Measurements from ENCODE around the gene TLL2.
A peak's percentile ranks its signal among the peaks of the same experiment; 100 is the strongest.

Gene TLL2

GRCh38 chr10:96501985-96502384, 11.7 kb downstream of the TLL2 start:
- H3K36me3 ChIP-seq (ENCODE audit: control insufficient read depth in 1 of 2, insufficient read depth in 2 of 2, low read depth in 1 of 2, low read length in 2 of 2), result no peaks in the 10 kb centered on the region
- WGBS, result 70% methylated on average over 4 of the region's 4 CpGs
- no peak overlapping the region for H4K91ac ChIP-seq (ENCODE audit: low read length)
- no peak overlapping the region for H2AFZ ChIP-seq (ENCODE audit: low read depth, low read length)
- no peak overlapping the region for H2BK120ac ChIP-seq (ENCODE audit: low read depth, low read length)
- H2BK5ac ChIP-seq (ENCODE audit: low read depth, low read length, poor library complexity, severe bottlenecking), result no peak overlapping the region
- H3K27ac ChIP-seq (ENCODE audit: low read length, poor library complexity, severe bottlenecking), result peak overlapping the region; percentile 79
- no peak overlapping the region for H3K23ac ChIP-seq (ENCODE audit: low read length in 2 of 2)
- peaks cover 23% of the 10 kb centered on the region for H3K4me1 ChIP-seq (ENCODE audit: control insufficient read depth, insufficient read depth, low read depth, low read length)
- no peak overlapping the region for H3K4ac ChIP-seq (ENCODE audit: low read depth in 1 of 2, low read length in 2 of 2)
- H3K9ac ChIP-seq (ENCODE audit: low read length), result no peak overlapping the region
- no peak overlapping the region for H3K4me3 ChIP-seq (ENCODE audit: insufficient read depth in 1 of 2, low read depth in 1 of 2, low read length in 2 of 2)
- peak overlapping the region; percentile 73 for H2AK5ac ChIP-seq (ENCODE audit: low read length, severe bottlenecking)
- no peak overlapping the region for H2BK12ac ChIP-seq (ENCODE audit: low read length in 2 of 2)
- no peak overlapping the region for H2BK15ac ChIP-seq (ENCODE audit: low read depth, poor library complexity, severe bottlenecking)
- peaks cover 27% of the 10 kb centered on the region for H3K79me1 ChIP-seq (replicated peaks; ENCODE audit: low read length, poor library complexity, severe bottlenecking)
- H3K18ac ChIP-seq (ENCODE audit: low read depth in 1 of 2, low read length in 2 of 2), result no peak overlapping the region
- H3K9me3 ChIP-seq (ENCODE audit: control insufficient read depth, low read length), result no peaks in the 10 kb centered on the region
- no peak overlapping the region for H4K8ac ChIP-seq (ENCODE audit: low read length)
- H3K4me2 ChIP-seq (ENCODE audit: low read length, poor library complexity, severe bottlenecking), result no peak overlapping the region
- H3K27me3 ChIP-seq (ENCODE audit: control insufficient read depth in 1 of 2, insufficient read depth in 1 of 2, low read length in 2 of 2), result peaks cover 0 to 43% of the 10 kb centered on the region in 2 experiments
- DNase-seq, result no peak
- H3K14ac ChIP-seq (ENCODE audit: low read length in 2 of 2), result no peak overlapping the region

GRCh38 chr10:96500519-96500918, 13.2 kb downstream of the TLL2 start:
- Histone ChIP-seq H4K91ac (ENCODE audit: low read length) (no peak overlapping the region), H2AK5ac (ENCODE audit: low read length, severe bottlenecking) (no peak overlapping the region), H3K4ac (ENCODE audit: low read depth in 1 of 2, low read length in 2 of 2) (no peak overlapping the region), H2AFZ (ENCODE audit: low read depth, low read length) (no peak overlapping the region), H3K4me3 (ENCODE audit: insufficient read depth in 1 of 2, low read depth in 1 of 2, low read length in 2 of 2) (no peak overlapping the region), H3K4me1 (ENCODE audit: control insufficient read depth, insufficient read depth, low read depth, low read length) (peaks cover 19% of the 10 kb centered on the region), H3K27ac (ENCODE audit: low read length, poor library complexity, severe bottlenecking) (no peak overlapping the region), H3K18ac (ENCODE audit: low read depth in 1 of 2, low read length in 2 of 2) (no peak overlapping the region), H2BK120ac (ENCODE audit: low read depth, low read length) (no peak overlapping the region), H3K4me2 (ENCODE audit: low read length, poor library complexity, severe bottlenecking) (no peak overlapping the region), H2BK5ac (ENCODE audit: low read depth, low read length, poor library complexity, severe bottlenecking) (no peak overlapping the region), H2BK15ac (ENCODE audit: low read depth, poor library complexity, severe bottlenecking) (no peak overlapping the region), H3K9me3 (ENCODE audit: control insufficient read depth, low read length) (no peaks in the 10 kb centered on the region), H3K79me1 (replicated peaks; ENCODE audit: low read length, poor library complexity, severe bottlenecking) (peaks cover 29% of the 10 kb centered on the region), H3K27me3 (ENCODE audit: control insufficient read depth in 1 of 2, insufficient read depth in 1 of 2, low read length in 2 of 2) (peaks cover 0 to 41% of the 10 kb centered on the region in 2 experiments), H2BK12ac (ENCODE audit: low read length in 2 of 2) (no peak overlapping the region), H3K23ac (ENCODE audit: low read length in 2 of 2) (no peak overlapping the region), H3K9ac (ENCODE audit: low read length) (no peak overlapping the region), H3K36me3 (ENCODE audit: control insufficient read depth in 1 of 2, insufficient read depth in 2 of 2, low read depth in 1 of 2, low read length in 2 of 2) (no peaks in the 10 kb centered on the region), H4K8ac (ENCODE audit: low read length) (no peak overlapping the region), H3K14ac (ENCODE audit: low read length in 2 of 2) (no peak overlapping the region)
- whole genome bisulfite sequencing, result 90% methylated on average over 7 of the region's 7 CpGs
- no peak for DNase-seq

DNA sequence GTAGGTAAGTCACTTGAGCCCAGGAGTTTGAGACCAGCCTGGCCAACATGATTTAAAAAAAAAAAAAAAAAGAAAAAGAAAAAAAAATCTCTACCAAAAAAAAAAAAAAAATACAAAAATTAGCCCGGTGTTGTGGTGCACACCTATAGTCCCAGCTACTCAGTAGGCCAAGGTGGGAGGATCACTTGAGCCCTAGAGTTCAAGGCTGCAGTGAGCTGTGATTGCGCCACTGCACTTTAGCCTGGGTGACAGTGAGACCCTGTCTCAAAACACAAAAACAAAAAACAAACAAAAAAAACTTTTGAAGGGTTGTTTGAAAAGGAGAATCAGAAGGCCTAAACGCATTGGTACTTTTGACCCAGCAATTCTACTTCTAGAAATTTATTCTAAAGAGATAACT, 13.7 kb downstream of the TLL2 start:
- Histone ChIP-seq H2BK15ac (ENCODE audit: low read depth, poor library complexity, severe bottlenecking) (no peak overlapping the region), H2BK12ac (ENCODE audit: low read length in 2 of 2) (no peak overlapping the region), H3K27ac (ENCODE audit: low read length, poor library complexity, severe bottlenecking) (no peak overlapping the region), H3K36me3 (ENCODE audit: control insufficient read depth in 1 of 2, insufficient read depth in 2 of 2, low read depth in 1 of 2, low read length in 2 of 2) (no peaks in the 10 kb centered on the region), H3K27me3 (ENCODE audit: control insufficient read depth in 1 of 2, insufficient read depth in 1 of 2, low read length in 2 of 2) (peaks cover 0 to 45% of the 10 kb centered on the region in 2 experiments), H3K4me3 (ENCODE audit: insufficient read depth in 1 of 2, low read depth in 1 of 2, low read length in 2 of 2) (no peak overlapping the region), H3K23ac (ENCODE audit: low read length in 2 of 2) (no peak overlapping the region), H3K18ac (ENCODE audit: low read depth in 1 of 2, low read length in 2 of 2) (no peak overlapping the region), H3K4ac (ENCODE audit: low read depth in 1 of 2, low read length in 2 of 2) (no peak overlapping the region), H2BK120ac (ENCODE audit: low read depth, low read length) (no peak overlapping the region), H2AFZ (ENCODE audit: low read depth, low read length) (no peak overlapping the region), H3K14ac (ENCODE audit: low read length in 2 of 2) (no peak overlapping the region), H3K9me3 (ENCODE audit: control insufficient read depth, low read length) (no peaks in the 10 kb centered on the region), H4K91ac (ENCODE audit: low read length) (no peak overlapping the region), H3K4me1 (ENCODE audit: control insufficient read depth, insufficient read depth, low read depth, low read length) (peaks cover 19% of the 10 kb centered on the region), H2BK5ac (ENCODE audit: low read depth, low read length, poor library complexity, severe bottlenecking) (no peak overlapping the region), H4K8ac (ENCODE audit: low read length) (no peak overlapping the region), H3K4me2 (ENCODE audit: low read length, poor library complexity, severe bottlenecking) (no peak overlapping the region), H2AK5ac (ENCODE audit: low read length, severe bottlenecking) (no peak overlapping the region), H3K79me1 (replicated peaks; ENCODE audit: low read length, poor library complexity, severe bottlenecking) (peaks cover 30% of the 10 kb centered on the region), H3K9ac (ENCODE audit: low read length) (no peak overlapping the region)
- DNase-seq, result no peak
- WGBS, result 84% methylated on average over 2 of the region's 3 CpGs

- Histone ChIP-seq H3K4me3 (ENCODE audit: insufficient read depth in 1 of 2, low read depth in 1 of 2, low read length in 2 of 2) (no peak overlapping the region), H3K18ac (ENCODE audit: low read depth in 1 of 2, low read length in 2 of 2) (no peak overlapping the region), H3K23ac (ENCODE audit: low read length in 2 of 2) (no peak overlapping the region), H3K9ac (ENCODE audit: low read length) (no peak overlapping the region), H4K91ac (ENCODE audit: low read length) (no peak overlapping the region), H2BK15ac (ENCODE audit: low read depth, poor library complexity, severe bottlenecking) (no peak overlapping the region), H3K27ac (ENCODE audit: low read length, poor library complexity, severe bottlenecking) (no peak overlapping the region), H2BK120ac (ENCODE audit: low read depth, low read length) (no peak overlapping the region), H3K4me1 (ENCODE audit: control insufficient read depth, insufficient read depth, low read depth, low read length) (peaks cover 9% of the 10 kb centered on the region), H3K79me1 (replicated peaks; ENCODE audit: low read length, poor library complexity, severe bottlenecking) (peaks cover 45% of the 10 kb centered on the region), H2BK5ac (ENCODE audit: low read depth, low read length, poor library complexity, severe bottlenecking) (no peak overlapping the region), H3K4ac (ENCODE audit: low read depth in 1 of 2, low read length in 2 of 2) (no peak overlapping the region), H3K27me3 (ENCODE audit: control insufficient read depth in 1 of 2, insufficient read depth in 1 of 2, low read length in 2 of 2) (peaks cover 0 to 55% of the 10 kb centered on the region in 2 experiments), H3K9me3 (ENCODE audit: control insufficient read depth, low read length) (no peaks in the 10 kb centered on the region), H3K36me3 (ENCODE audit: control insufficient read depth in 1 of 2, insufficient read depth in 2 of 2, low read depth in 1 of 2, low read length in 2 of 2) (peaks cover 0 to 9% of the 10 kb centered on the region in 2 experiments), H3K14ac (ENCODE audit: low read length in 2 of 2) (no peak overlapping the region), H2AK5ac (ENCODE audit: low read length, severe bottlenecking) (no peak overlapping the region), H4K8ac (ENCODE audit: low read length) (no peak overlapping the region), H3K4me2 (ENCODE audit: low read length, poor library complexity, severe bottlenecking) (no peak overlapping the region), H2AFZ (ENCODE audit: low read depth, low read length) (no peak overlapping the region), H2BK12ac (ENCODE audit: low read length in 2 of 2) (no peak overlapping the region)
- 60% methylated on average over 2 of the region's 5 CpGs for WGBS
- DNase-seq, result no peak
Measured at GRCh38 chr10:96497391-96497790, 16.3 kb downstream of the TLL2 start.
